H1 (cell line): Measurements from ENCODE around the gene ITSN1. TPM values are rescaled to one million over a fixed set of nuclear protein-coding genes. Genes with fewer than 3 reads are reported as not detected.

ENCODE experiments used
- CTBP2 ChIP-seq: IDR thresholded peaks from 2 replicates; pipeline ENCODE4 v1.7.0; 2011; ENCODE audit warnings: borderline replicate concordance, mild to moderate bottlenecking, moderate library complexity, mixed read lengths, low read length; ENCODE audit not compliant: insufficient read depth, insufficient read length
- GABPA ChIP-seq: IDR thresholded peaks from 2 replicates; pipeline ENCODE4 v1.6.1; 2011; ENCODE audit warnings: mild to moderate bottlenecking, low read length, moderate library complexity, borderline replicate concordance; ENCODE audit not compliant: insufficient read depth
- HDAC2 ChIP-seq, 2 experiments: fragments of 300-600 bp in 1 of 2; sonication (generic) in 1 of 2; IDR thresholded peaks; 2 replicates each; pipeline ENCODE4 v1.6.1; 2011 to 2012; ENCODE audit warnings: low read depth in 2 of 2, low read length in 2 of 2, mild to moderate bottlenecking in 2 of 2, moderate library complexity in 2 of 2, borderline replicate concordance in 1 of 2, inconsistent platforms in 1 of 2
- SP1 ChIP-seq: IDR thresholded peaks from 2 replicates; pipeline ENCODE4 v1.6.1; 2011; ENCODE audit warnings: low read depth, low read length
- TEAD4 ChIP-seq: IDR thresholded peaks from 2 replicates; pipeline ENCODE4 v1.6.1; 2012; ENCODE audit warnings: low read depth, low read length, inconsistent platforms, mixed read lengths
- ZNF274 ChIP-seq: IDR thresholded peaks from 2 replicates; pipeline ENCODE4 v1.7.0; 2012; ENCODE audit warnings: low read length, borderline replicate concordance; ENCODE audit errors: extremely low read depth
- polyA plus RNA-seq, 7 experiments: library from polyadenylated mRNA; depleted of rRNA in 3 of 7; stranded (reverse) in 5 of 7; unstranded in 2 of 7; fragments of >200 nt in 5 of 7; fragments of 200-250 nt in 2 of 7; gene quantifications; 1 replicate in 5 of 7; 2 replicates in 1 of 7; 4 replicates in 1 of 7; pipeline versions ENCODE4 v1.2.1 to v1.2.3, GENCODE V29; 2011 to 2013; ENCODE audit warnings: missing spikeins in 2 of 7, mixed read lengths in 2 of 7
- total RNA-seq: library from RNA; stranded (reverse); fragmentation: NEBNext Ultra II Directional; extraction: Animal tissue kit (Norgen Biotek cat#: 25700); gene quantifications from 2 replicates; pipeline ENCODE4 v1.2.1, GENCODE V29; 2021
- TF ChIP-seq, protein P1 (sequence below): IDR thresholded peaks from 2 replicates; pipeline ENCODE4 v1.6.1; 2012; ENCODE audit warnings: inconsistent platforms

The ITSN1 gene
- total and polyA plus RNA-seq, 2 of the 8 experiments (the other 6 are each of a cell fraction or from before 2014, with no cell fraction given) = 60.8 to 78.1 TPM

DNA sequence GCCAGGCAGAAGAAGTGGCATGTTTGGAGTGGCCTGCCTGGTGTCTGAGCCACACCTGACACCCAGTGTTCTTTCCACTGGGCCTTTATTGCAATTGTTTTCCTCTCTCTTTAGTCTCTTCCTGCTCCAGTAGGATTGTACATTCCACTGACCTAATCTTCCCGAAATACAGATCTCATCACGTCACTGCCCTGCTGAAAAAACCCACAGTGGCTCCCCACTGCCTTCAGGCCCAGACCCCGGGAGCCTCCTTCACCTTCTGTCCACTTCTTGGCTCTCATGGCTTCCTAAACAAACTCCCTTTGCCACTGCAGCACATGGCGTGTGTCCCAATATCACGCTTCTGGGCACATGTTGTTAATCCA is 298.6 kb downstream of the ITSN1 start (continued):
- no peak for TF ChIP-seq ZNF274
- no peak for TF ChIP-seq GABPA
- TF ChIP-seq, protein P1, sequence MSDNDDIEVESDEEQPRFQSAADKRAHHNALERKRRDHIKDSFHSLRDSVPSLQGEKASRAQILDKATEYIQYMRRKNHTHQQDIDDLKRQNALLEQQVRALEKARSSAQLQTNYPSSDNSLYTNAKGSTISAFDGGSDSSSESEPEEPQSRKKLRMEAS = no peak
- no peak for TF ChIP-seq TEAD4
- no peak for TF ChIP-seq HDAC2 (IDR thresholded peaks at IDR 0.05; ENCODE audit: borderline replicate concordance in 1 of 2, low read depth in 2 of 2, low read length in 2 of 2)
- TF ChIP-seq CTBP2 = no peak
- no peak for TF ChIP-seq SP1
